ENCODE results near the gene ERVFRD-1.
"Not testable (repeated sequence)": the region's sequence is repeated elsewhere in the genome, so short reads cannot be mapped to it uniquely, and the experiment has no call there.

The ERVFRD-1 gene

GRCh38 chr6:11128608-11129007, 17.1 kb upstream of the ERVFRD-1 start:
- no peak for DNase-seq

- no peak for DNase-seq
These were observed 15.4 kb upstream of the ERVFRD-1 start for GRCh38 chr6:11126876-11127275.

GRCh38 chr6:11123978-11124377, 12.5 kb upstream of the ERVFRD-1 start:
- DNase-seq: no peak

GRCh38 chr6:11122380-11122779, 10.9 kb upstream of the ERVFRD-1 start:
- no peak for DNase-seq

- no peak for DNase-seq
These were observed 10.3 kb upstream of the ERVFRD-1 start for GRCh38 chr6:11121851-11122250.

- no peak for DNase-seq
These were observed 8.9 kb upstream of the ERVFRD-1 start for GRCh38 chr6:11120271-11121005.

GRCh38 chr6:11115808-11116536, 4.4 kb upstream of the ERVFRD-1 start:
- not testable (repeated sequence) for DNase-seq

GRCh38 chr6:11113038-11113437, 1.5 kb upstream of the ERVFRD-1 start:
- no peak for DNase-seq

GRCh38 chr6:11111769-11112437, 378 bp upstream of the ERVFRD-1 start:
- DNase-seq: no peak

GRCh38 chr6:11108726-11109125, 2.8 kb downstream of the ERVFRD-1 start:
- no peak for DNase-seq

GRCh38 chr6:11103065-11103464, 8.5 kb downstream of the ERVFRD-1 start:
- no peak for DNase-seq

GRCh38 chr6:11101417-11101816, 10.1 kb downstream of the ERVFRD-1 start:
- DNase-seq: no peak

- DNase-seq: no peak
These were observed 13.5 kb downstream of the ERVFRD-1 start for GRCh38 chr6:11098004-11098403.

- DNase-seq: no peak
These were observed 14.0 kb downstream of the ERVFRD-1 start for GRCh38 chr6:11097476-11097875.

GRCh38 chr6:11096109-11096508, 15.4 kb downstream of the ERVFRD-1 start:
- DNase-seq: peak; percentile 39

- no peak for DNase-seq
These were observed 16.6 kb downstream of the ERVFRD-1 start for GRCh38 chr6:11094941-11095340.

GRCh38 chr6:11094411-11094851, 17.1 kb downstream of the ERVFRD-1 start:
- DNase-seq: peak; percentile 82

GRCh38 chr6:11093626-11094410, 17.7 kb downstream of the ERVFRD-1 start, which contains the start of gene SMIM13:
Gene SMIM13 (plus strand): TSS chr6:11093834. CDS start chr6:11094314, 480 bp downstream.
- peak; percentile 100 for DNase-seq

- DNase-seq: no peak
These were observed 18.2 kb downstream of the ERVFRD-1 start for GRCh38 chr6:11093376-11093625.

GRCh38 chr6:11092668-11093375, 18.7 kb downstream of the ERVFRD-1 start:
- DNase-seq: peak; percentile 85

GRCh38 chr6:11091141-11091540, 20.4 kb downstream of the ERVFRD-1 start:
- not testable (repeated sequence) for DNase-seq

- no peak for DNase-seq
These were observed 21.8 kb downstream of the ERVFRD-1 start for GRCh38 chr6:11089695-11090094.
